Heart left ventricle (tissue), 13 donors: ENCODE measurements around the gene CD9.

ENCODE experiments used
- POLR2A ChIP-seq, 2 donors: fragments of 450-650 bp; IDR thresholded peaks; one replicate each; pipeline ENCODE4 v1.6.1; 2017; ENCODE audit warnings: antibody characterized with exemption in 2 of 2, mild to moderate bottlenecking in 2 of 2, moderate library complexity in 2 of 2
- TF ChIP-seq, protein P1 (sequence below), 12 donors: fragments of 200-600 bp; sonication (generic) in 4 of 12; IDR thresholded peaks; one replicate each; pipeline versions ENCODE4 v1.5.0 to v1.8.0; 2018 to 2022; ENCODE audit warnings: antibody characterized with exemption in 12 of 12, mild to moderate bottlenecking in 5 of 12
- donor health status: ischemic (EF 13 %, LVEDD 7.1; RV severe dilation, severe dysfunction).
- donor health status: DM: no; HTN: yes; CAD: no.
- donor health status: DM: no; HTN: no; CAD: no.
- donor health status: ischemic (EF 25% LVEDD 6.9; RV normal size, moderate dysfunction).
- donor health status: ischemic (EF 25% LVEDD 5.7; RV mildly dilated, moderate dysfunction).
- donor health status: ischemic (EF 35%, LVEDD 5.7; RV mildly dilated, moderate dysfunction).
- donor health status: nonischemic (EF 11% LVEDD 7.7; RV severe dilation, severe dysfunction).
- donor health status: DM: yes; HTN: yes; CAD: no.
- donor health status: PGD.
- donor health status: ischemic (EF 29% LVEDD 5.4; RV normal size, mild dysfunction).
- donor health status: nonischemic (EF 23%, LVEDD 6.1; RV moderate dilation, normal function).

DNA sequence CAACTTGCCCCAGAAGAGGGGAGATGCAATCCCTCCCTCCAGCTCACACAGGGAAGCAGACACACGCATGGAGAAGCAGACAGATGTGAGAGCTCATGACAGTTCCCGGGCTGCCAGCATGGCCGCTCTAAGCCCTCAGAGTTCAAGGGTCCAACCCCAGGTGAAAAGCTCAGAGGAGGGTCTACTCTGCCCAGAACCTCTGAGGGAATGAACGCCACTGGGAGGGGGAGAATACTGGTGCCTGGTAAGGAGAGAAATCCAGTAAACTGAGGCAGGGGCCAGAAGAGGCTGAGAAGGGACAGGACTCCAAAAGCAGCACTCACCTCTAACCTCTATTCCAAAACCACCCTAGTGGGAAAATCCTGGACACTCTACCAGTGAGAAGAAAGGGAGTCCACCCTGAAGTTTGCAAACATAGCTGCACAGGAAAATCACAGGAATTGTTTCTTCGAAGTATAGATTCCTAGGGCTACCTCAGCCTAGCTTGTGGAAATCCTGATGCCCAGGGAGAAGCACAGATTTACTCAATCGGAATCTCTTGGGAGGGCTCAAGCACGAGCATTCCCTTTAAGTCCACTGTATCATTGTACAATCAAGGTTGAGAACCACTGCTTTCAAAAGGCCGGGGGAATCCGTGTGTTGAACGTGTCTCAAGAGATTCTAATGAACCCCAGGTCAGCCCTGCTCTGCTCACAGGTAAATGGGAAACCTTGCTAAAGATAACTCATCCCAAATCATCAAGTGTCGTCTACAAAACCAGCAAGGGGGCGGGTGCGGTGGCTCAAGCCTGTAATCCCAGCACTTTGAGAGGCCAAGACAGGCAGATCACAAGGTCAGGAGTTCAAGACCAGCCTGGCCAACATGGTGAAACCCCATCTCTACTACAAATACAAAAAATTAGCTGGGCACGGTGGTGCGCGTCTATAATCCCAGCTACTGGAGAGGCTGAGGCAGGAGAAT lies 76.0 kb downstream of the CD9 start:
- TF ChIP-seq, protein P1, sequence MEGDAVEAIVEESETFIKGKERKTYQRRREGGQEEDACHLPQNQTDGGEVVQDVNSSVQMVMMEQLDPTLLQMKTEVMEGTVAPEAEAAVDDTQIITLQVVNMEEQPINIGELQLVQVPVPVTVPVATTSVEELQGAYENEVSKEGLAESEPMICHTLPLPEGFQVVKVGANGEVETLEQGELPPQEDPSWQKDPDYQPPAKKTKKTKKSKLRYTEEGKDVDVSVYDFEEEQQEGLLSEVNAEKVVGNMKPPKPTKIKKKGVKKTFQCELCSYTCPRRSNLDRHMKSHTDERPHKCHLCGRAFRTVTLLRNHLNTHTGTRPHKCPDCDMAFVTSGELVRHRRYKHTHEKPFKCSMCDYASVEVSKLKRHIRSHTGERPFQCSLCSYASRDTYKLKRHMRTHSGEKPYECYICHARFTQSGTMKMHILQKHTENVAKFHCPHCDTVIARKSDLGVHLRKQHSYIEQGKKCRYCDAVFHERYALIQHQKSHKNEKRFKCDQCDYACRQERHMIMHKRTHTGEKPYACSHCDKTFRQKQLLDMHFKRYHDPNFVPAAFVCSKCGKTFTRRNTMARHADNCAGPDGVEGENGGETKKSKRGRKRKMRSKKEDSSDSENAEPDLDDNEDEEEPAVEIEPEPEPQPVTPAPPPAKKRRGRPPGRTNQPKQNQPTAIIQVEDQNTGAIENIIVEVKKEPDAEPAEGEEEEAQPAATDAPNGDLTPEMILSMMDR (IDR thresholded peaks at IDR 0.05): no peak
- no peak for TF ChIP-seq POLR2A (IDR thresholded peaks at IDR 0.05)
